Inferior parietal cortex (tissue), 1 donor: ENCODE data around the gene HMGN5.

ENCODE experiments used
- DNase-seq: peaks from one replicate; pipeline ENCODE4 v3.0.0-alpha.2; 2016; ENCODE audit errors: extremely low spot score

The HMGN5 gene

GRCh38 chrX:81120258-81120935, 81.3 kb downstream of the HMGN5 start:
- no peak for DNase-seq

GRCh38 chrX:81114757-81115156, 87.0 kb downstream of the HMGN5 start:
- DNase-seq: no peak

GRCh38 chrX:81110286-81110685, 91.4 kb downstream of the HMGN5 start:
- no peak for DNase-seq

- no peak for DNase-seq
These were observed 119.1 kb downstream of the HMGN5 start for GRCh38 chrX:81082649-81083048.
